Tibial artery (tissue), 4 donors: ENCODE results near the gene PCTP.

ENCODE experiments used
- DNase-seq, 2 donors: peaks; one replicate each; pipeline ENCODE4 v3.0.0-alpha.2; 2019
- H3K27ac ChIP-seq, 2 donors: fragments of 200-600 bp; sonication (generic) in 1 of 2; 1 replicate in 1 of 2; 2 replicates in 1 of 2; pipeline ENCODE4 v1.5.1; 2018 to 2019; ENCODE audit warnings: mild to moderate bottlenecking in 1 of 2
- H3K27me3 ChIP-seq, 2 donors: fragments of 200-600 bp; sonication (generic) in 1 of 2; one replicate each; pipeline versions ENCODE4 v1.5.1 to v1.6.0; 2016 to 2019
- H3K36me3 ChIP-seq, 3 donors: fragments of 200-600 bp; sonication (generic) in 2 of 3; one replicate each; pipeline ENCODE4 v1.5.1; 2016 to 2019; ENCODE audit warnings: mild to moderate bottlenecking in 2 of 3
- H3K4me1 ChIP-seq, 4 donors: fragments of 200-600 bp; sonication (generic) in 2 of 4; 1 replicate in 3 of 4; 2 replicates in 1 of 4; pipeline ENCODE4 v1.5.1; 2016 to 2019
- H3K4me3 ChIP-seq, 2 donors: fragments of 200-600 bp; sonication (generic) in 1 of 2; 1 replicate in 1 of 2; 2 replicates in 1 of 2; pipeline ENCODE4 v1.5.1; 2018 to 2019; ENCODE audit warnings: mild to moderate bottlenecking in 2 of 2
- H3K9me3 ChIP-seq, 3 donors: fragments of 200-600 bp; sonication (generic) in 1 of 3; one replicate each; pipeline ENCODE4 v1.5.1; 2016 to 2019
- CTCF ChIP-seq, 2 experiments: fragments of 200-600 bp in 1 of 2; fragments of 450-650 bp in 1 of 2; IDR thresholded peaks; one replicate each; pipeline ENCODE4 v1.5.1; 2017 to 2019; ENCODE audit warnings: antibody characterized with exemption in 2 of 2, mild to moderate bottlenecking in 1 of 2, moderate library complexity in 1 of 2
- intact Hi-C: fragments of 100-400 bp; cut with DNase I; formaldehyde crosslinking; loops from one replicate; pipeline ENCODE4 v1.15.0; 2023; ENCODE audit warnings: low total_unique reads

Gene PCTP

GRCh38 chr17:55717432-55717831 lies 33.4 kb upstream of the PCTP start:
- intact Hi-C loops: loop anchor here (5.0 kb wide), 1 partner anchor 190 kb away; no protein-coding TSS in a partner anchor

GRCh38 chr17:55717898-55718735 lies 32.7 kb upstream of the PCTP start:
- Histone ChIP-seq H3K4me1 (peaks cover 0 to 12% (median 4%) of the 10 kb centered on the region in 4 donors), H3K36me3 (no peaks in the 10 kb centered on the region), H3K4me3 (no peak overlapping the region), H3K27ac (no peak overlapping the region), H3K9me3 (no peaks in the 10 kb centered on the region), H3K27me3 (peaks cover 0 to 2% of the 10 kb centered on the region in 2 donors)
- intact Hi-C loops: loop anchor here (5.0 kb wide), 1 partner anchor 191 kb away; no protein-coding TSS in a partner anchor
- DNase-seq: peak; percentile 84 to 87
- peak; percentile 70 to 71 for TF ChIP-seq CTCF (IDR thresholded peaks at IDR 0.05)

More at GRCh38 chr17:55717432-55717831, 33.4 kb upstream of the PCTP start:
- no peak overlapping the region for H3K27ac ChIP-seq
- no peak overlapping the region for H3K4me3 ChIP-seq
- peaks cover 0 to 5% (median under 1%) of the 10 kb centered on the region in 4 donors for H3K4me1 ChIP-seq
- H3K27me3 ChIP-seq: peaks cover 0 to 2% of the 10 kb centered on the region in 2 donors
- no peak for TF ChIP-seq CTCF (IDR thresholded peaks at IDR 0.05)
- no peaks in the 10 kb centered on the region for H3K9me3 ChIP-seq
- no peaks in the 10 kb centered on the region for H3K36me3 ChIP-seq
- DNase-seq: no peak

GRCh38 chr17:55720919-55721836 lies 29.7 kb upstream of the PCTP start:
- intact Hi-C loops: no loop called here
- no peak overlapping the region for H3K4me3 ChIP-seq
- H3K27ac ChIP-seq: no peak overlapping the region
- DNase-seq: no peak
- H3K9me3 ChIP-seq: no peaks in the 10 kb centered on the region
- no peaks in the 10 kb centered on the region for H3K36me3 ChIP-seq
- H3K27me3 ChIP-seq: peaks cover 0 to 2% of the 10 kb centered on the region in 2 donors
- TF ChIP-seq CTCF (IDR thresholded peaks at IDR 0.05): no peak
- peaks cover 0 to 22% (median 8%) of the 10 kb centered on the region in 4 donors for H3K4me1 ChIP-seq

- Histone ChIP-seq H3K4me3 (peak overlapping the region; percentile 18 to 32), H3K9me3 (no peaks in the 10 kb centered on the region), H3K4me1 (peaks cover 0 to 32% (median 13%) of the 10 kb centered on the region in 4 donors), H3K27ac (peak overlapping the region; percentile 24 to 57), H3K27me3 (peaks cover 0 to 2% of the 10 kb centered on the region in 2 donors), H3K36me3 (no peaks in the 10 kb centered on the region)
- DNase-seq: no peak
- no peak for TF ChIP-seq CTCF (IDR thresholded peaks at IDR 0.05)
- intact Hi-C loops: no loop called here
Measured at GRCh38 chr17:55722016-55722736, 28.7 kb upstream of the PCTP start.
